Activated CD8-positive, alpha-beta memory T cell treated with anti-CD3 and anti-CD28 coated beads, Interleukin-2, amount 50 U/mL, for 24 hours (primary cell): ENCODE data around the gene ATG3.
"Not testable (repeated sequence)": the region's sequence is repeated elsewhere in the genome, so short reads cannot be mapped to it uniquely, and the experiment has no call there.

Experiments used
- DNase-seq: peaks from one replicate; pipeline ENCODE4 v3.0.0-alpha.2; 2020; ENCODE audit errors: extremely low read depth

ATG3 gene

DNA sequence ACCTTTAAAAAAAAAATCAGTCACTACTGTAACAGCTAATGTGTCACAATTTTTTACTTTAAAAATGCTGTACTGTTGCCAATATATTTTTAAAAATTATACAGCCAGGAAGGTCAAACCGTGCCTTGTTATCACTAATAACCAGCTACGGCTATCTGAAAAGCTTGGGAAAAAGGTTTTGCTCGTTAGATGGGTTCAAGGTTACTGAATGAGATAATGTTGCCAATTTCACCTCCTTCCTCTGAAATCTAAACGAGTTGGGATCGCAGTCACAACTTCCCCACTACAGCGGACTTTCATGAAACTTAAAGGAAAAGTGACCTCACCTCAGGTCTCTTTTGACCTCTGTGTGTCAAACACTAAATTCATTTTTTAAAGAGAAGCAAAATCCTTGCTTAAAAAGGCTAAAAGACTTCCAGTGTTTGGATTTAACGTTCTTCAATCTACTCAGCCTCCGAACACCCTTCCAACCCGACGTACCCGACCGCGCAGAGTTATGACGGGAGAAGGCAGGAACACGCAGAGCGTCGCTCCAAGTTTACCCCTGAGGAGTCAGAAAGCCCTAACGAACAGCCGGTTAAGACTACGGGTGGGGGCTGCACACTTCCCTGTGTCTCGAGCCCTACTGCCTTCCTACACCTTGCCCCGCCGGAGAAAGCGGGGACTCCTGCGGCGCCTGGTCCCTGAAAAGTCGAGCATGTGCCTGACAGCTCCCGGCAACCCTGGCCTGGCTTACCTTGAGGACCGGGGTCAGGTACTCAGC is 860 bp downstream of the ATG3 start:
- DNase-seq, result peak; percentile 14

DNA sequence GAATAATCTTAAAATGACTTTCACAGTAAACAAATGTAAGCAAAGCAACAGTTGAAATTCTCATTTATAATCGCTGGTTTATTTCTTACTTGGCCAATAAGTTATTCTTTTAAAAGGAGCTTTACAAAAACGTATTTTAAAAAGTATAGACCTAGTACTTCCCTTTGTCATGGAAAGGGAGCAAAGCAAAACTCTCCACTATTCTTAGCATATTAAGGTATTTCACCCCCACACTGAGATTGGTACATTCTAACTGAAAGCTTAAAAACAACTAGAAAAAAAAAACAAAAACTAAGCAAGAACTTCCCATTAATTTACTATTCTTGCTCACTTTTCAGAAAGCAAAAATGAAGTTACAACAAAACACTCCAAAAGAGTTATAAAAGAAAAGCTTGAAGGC is 1.5 kb downstream of the ATG3 start:
- no peak for DNase-seq

DNA sequence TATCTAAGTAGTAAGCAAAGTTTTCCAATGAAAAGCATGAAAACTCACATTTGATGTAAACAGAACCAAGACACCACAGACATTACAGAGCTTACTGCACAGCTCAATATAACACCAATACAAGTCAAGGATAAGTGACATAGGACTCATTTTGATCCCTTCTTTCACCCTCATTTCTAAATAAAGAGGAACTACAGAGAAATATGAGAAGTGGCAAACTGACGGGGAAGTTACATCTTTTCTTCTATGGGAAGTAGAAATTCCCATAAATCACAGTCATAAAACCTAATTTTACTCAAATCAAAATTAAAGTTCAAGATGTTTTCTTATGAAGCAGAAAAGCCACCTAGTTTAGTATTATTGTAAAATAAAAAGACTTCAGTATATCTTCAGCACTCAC is 3.8 kb downstream of the ATG3 start:
- DNase-seq, result no peak

DNA sequence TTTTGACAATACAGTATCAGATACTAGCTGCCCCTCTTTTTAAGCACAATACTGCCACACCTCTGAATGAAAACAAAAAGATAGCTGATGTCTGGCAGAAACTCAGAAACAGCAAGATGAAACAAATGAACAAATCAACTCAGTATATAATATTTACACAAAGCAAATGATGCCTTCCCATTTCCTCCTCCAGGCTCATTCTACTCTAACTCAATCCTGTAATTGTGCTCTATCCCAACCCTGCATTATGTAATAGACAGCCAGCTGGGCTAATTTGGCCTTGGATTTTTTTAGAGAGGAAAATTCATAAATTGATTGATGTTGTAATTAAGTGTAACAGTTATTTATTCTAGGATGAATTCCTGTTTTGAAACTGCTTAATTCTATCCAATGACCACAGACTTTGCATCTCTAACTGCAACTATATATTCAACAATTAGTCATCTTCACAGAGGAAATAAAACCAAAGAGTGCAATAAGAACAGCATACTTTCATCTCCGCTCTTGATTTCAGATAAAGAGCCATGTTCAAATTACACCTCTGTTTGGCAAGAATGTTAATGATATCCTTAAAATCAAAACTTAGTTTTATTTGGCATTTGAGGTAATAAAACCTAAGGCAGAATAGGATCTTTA is 6.1 kb downstream of the ATG3 start:
- DNase-seq, result no peak

DNA sequence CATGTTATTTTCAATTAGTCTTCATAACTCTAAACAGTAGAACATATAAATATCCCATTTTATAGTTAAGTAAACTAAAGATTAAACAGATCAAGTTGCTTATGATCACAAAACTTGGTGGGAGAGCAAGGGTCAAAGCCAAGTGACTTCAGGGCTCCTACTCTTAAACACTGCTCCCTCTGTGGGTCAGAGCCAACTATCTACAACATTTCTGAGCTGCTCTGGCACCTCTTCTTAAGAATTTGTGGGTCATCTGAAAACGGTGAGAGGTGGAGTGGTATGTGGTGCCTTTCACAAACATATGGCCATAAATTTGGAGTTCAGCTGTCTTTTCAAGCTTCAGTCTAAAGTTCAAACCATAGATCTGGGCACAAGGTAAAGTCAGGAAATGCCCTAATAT is 10.9 kb downstream of the ATG3 start:
- no peak for DNase-seq

DNA sequence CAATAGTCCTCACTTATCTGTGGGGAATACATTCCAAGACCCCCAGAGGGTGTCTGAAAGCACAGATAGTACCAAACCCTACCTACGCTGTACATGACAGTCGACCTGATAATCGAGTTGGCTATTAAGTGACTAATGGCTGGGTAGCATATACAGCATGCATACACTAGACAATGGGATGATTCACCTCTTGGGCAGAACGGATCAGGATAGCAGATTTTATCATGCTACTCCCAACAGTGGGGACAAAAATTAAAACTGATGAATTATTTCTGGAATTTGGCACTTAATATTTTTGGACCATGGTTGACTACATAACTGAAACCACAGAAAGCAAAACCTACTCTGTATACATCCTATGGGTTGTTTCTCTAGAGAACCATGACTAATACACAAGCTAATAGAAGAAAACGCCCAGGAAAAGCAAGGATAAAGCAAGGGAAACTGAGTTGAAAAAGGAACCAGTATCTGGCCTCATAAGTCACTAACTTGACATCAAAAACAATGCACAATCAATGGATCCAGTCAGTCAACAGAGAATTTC is 15.5 kb downstream of the ATG3 start:
- DNase-seq, result no peak

DNA sequence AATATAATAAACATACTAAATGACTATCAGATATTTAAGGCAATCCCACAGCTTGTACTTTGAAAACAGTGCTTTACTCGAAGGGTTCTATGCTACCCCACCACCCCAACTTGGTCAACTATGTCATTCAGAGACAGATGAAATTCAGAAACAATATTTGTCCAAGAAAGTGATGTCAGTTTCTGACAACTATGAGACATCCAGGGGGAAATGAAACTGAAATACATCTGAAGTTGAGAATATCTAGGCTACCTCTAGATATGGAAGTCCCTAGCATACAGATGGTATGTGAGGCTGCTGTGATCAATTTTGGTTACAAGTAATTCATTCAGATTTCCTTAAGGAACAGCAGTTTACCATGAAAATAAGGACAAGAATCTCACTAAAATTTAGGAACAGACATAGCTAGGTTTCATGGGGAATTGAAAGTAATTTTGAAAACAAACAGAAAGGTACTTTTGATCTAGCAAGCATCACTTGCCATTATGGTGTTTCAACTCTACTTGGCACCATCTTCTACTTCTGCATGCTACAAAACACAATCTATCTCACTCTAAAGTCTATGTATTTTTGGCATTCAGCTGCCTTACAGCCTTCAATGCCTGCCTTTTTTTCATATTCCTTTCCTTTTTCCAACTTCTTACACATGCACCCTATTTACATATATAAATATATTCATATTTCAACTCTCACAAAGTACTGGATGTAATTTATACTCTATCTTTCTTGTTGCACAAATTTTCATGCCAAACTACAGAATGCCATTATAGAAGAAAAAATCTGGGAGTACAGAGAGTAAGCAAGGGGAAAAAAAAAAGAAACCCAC is 21.7 kb downstream of the ATG3 start:
- no peak for DNase-seq

DNA sequence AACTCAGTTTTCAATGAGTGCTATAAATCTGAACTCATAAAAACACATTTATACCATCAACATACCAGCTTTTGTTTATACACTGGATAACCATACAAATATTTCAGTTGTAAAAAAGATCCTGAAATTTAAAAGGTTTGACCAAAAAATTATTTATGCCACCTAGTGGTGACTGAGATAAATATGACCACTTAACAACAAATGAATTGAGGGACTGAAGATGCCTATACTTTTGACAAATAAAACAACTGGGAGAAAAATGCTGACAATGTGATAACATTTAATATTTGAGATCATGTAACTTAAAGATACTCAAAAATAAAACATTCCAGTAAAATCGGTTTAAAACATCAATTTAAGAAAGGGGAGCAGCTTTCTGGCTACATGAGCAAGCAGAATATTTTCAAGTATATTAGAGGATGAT is 30.4 kb downstream of the ATG3 start:
- no peak for DNase-seq

DNA sequence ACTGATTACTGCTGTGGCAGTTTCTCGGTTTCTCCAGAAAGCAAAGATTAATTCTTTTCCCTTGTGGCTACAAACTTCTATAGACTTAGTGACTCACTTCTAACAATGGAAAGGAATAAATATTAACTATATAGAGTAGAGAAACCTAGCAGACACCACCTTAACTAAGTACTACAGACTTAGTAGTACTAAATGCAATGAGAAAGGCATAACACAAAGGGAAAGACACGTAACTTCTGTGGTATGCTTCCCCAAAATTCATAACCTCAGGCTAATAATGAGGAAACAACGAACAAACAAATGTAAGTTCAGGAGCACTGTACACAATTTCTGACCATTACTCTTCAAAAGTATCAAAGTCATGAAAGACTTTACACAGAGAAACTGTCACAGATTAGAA is 31.2 kb downstream of the ATG3 start:
- DNase-seq, result no peak

DNA sequence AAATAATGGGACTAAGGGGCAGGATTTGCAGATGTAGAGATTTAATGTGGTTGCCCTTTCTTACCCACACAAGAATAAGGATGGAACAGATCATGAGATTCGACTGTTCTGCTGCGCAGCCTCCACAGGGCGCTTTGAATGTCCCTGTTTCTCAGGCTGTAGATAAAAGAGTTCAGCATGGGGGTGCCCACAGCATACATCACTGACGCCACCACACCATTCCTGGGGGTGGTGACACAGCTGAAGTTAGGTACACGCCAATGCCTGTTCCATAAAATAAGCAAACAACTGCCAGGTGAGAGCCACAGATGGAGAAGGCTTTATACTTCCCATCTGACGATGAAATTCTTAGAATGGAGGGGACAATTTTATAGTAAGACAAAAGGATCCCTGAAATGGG is 37.6 kb downstream of the ATG3 start:
- DNase-seq, result not testable (repeated sequence)

DNA sequence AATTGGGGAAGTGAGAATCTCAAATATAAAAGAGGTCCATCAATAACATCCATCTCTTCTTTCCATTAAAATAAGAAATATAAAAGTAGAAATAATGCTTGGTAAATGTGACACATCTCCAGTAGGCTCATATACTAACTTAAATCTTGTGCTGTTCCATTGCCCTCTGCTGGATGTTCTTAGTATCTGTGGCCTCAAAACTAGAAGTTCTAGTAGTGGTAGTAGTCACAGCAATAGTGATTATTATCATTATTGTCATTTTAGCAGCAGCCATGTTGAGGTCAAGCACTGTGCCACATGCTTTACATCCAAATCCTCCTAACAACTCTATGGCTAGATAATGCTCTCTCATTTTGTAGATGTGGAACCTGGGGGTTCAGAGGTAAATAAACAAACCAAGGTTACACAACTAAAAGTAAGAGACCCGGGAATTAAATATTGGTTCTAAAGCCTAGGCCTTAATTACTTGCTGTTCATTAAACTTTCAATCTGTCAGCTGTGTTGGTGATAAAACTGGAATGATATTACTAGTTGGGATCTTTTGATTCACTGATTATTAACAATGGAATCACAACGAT is 42.2 kb downstream of the ATG3 start:
- no peak for DNase-seq

DNA sequence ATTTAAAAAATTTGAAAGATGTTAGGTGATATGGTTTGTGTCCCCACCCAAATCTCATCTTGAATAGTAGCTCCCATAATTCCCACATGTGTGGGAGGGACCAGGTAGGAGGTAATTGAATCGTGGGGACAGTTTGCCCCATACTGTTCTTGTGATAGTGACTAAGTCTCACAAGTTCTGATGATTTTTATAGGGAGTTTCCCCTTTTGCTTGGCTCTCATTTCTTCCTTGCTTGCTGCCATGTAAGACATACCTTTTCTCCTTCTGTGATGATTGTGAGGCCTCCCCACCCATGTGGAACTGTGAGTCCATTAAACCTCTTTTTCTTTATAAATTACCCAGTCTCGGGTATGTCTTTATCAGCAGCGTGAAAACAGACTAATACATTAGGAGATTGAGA is 42.8 kb downstream of the ATG3 start:
- DNase-seq, result not testable (repeated sequence)

DNA sequence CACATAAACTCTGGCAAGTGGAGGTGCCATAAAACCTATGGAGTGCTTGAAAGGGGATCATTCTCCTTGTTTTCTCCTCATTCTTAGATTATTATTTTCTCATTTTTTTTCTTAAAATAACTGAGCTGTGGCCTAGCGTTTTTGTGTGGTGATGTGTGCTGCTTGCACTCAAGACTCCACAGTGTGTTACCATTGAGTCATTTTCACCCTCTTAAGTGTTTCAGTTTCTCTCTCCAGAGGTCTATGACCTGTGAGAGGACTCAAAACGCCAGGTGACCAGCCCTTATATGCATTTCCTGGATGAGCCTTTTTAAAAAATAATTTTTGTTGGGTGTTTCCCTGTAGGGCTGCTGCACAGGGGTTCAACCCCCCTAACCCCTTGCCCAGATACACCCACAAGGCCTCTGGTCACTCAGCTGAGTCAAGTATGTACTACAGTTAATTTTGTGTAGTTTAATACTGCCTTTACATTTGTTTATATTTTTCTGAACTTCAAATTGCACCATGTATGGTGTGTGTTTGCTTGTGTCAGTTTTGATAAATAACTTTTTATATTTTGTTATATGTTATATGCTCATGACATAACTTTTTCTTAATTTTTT is 47.1 kb downstream of the ATG3 start:
- no peak for DNase-seq

DNA sequence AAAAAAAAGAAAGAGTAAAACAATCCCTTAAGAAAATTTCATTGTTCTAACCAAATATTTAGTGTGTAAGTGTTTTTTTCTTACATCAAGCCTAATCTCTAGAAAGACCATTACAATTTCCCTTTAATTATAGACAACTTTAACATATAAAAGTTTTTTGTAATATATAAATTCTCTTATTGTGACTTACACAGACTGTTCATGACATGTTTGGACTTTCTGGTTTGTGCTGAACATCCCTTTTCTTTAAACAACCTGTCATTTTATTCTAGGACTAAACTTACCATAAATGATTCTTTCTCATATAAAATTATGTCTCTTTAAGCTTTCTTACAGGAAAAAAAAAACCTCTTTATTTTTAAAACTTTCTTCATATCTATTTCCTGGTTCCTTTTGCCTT is 49.4 kb downstream of the ATG3 start:
- DNase-seq, result no peak

DNA sequence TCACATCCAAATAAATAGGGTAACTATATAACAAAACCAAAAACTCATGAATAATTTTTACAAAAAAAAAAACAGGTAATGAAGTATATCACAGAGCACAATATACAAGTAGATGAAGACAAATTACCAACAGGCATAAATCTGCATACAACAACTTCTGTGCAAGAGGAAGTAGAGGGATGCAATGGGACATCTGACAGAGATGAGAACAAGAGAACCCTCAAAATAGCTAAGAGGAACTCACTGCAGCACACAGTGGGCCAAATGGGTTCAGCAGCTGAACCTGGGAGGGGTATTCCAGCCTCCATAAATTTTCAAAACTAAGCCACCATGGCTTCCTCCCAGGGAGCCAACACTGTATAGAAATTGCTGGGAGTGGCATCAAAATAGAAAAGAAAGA is 52.9 kb downstream of the ATG3 start:
- DNase-seq, result no peak

DNA sequence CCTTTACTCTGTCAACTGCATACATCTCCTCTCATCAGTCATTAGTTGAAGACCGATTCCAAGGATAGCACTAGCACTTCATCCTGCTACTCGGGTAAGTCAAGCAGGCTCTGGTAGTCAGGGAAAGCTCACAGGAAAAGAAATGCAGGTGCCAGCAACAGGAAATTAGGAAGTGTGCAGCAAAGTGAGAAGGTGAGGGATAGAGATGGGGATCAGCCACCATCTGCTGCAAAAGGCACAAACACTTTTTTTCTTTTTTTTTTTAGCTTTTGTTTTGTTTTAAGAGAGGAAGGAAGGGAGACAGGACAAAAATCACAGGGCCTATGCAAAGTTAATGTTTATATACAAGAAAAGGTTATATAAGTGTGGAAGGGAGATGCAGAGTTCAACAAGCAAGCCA is 53.5 kb downstream of the ATG3 start:
- DNase-seq, result no peak

DNA sequence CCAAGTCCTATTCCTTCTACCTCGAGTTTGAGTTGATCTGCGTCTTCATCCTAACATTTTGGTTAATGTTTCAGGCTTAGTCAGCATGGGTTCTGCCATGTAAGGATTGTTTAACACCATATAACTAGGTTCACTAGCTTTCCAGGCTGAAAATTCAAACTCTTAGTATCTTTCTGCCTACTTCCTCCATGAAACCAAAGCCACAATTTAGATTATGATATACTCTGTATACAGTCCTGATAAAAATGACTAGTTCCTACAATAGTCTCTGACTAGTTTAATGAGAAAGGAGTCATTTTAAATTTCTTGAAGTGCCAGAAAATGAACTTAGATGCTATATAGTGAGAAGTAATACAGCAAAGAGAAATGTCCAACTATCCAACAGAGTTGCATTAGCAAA is 55.9 kb downstream of the ATG3 start:
- no peak for DNase-seq

DNA sequence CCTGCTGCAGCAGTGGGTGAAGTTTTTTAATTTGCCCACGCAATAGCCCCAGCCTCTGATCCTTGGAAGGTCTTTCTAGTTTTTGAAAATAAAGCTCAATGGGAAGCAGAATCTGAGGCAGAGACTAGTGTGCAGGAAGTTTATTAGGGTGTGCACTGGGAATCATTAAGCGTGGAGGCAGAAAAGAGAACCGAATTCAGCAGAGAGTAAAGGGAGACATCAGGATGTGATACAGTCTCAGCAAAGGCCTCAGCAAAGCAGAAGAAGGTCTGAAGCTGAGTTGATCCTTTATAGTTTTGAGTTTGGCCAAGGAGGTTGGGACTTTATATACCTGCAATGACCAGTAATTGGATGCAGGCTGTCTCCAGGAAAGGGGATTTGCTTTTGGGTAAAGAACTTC is 57.6 kb downstream of the ATG3 start:
- DNase-seq, result no peak

DNA sequence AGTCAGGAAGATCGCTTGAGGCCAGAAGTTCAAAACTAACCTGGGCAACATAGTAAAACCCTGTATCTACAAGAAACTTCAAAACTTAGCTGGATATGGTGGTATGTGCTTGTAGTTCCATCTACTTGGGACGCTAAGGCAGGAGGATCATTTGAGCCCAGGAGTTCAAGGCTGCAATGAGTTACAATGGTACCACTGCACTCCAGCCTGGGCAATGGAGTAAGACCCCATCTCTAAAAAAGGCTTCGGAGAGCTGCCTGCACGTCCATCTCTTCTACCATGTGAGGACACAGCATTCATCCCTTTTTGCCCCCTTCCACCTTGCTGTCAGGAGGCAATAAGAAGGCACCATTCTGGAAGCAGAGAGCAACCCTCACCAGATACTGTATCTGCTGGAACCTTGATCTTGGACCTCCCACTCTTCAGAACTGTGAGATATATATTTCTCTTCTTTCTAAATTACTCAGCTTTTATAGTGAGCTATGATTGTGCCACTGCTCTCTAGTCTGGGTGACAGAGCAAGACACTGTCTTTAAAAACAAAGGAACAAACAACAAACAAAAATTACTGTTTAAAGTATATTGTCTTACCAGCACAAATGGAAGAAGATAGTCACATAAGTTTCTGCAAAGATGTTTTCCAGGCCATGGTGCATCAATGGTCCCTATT is 58.3 kb downstream of the ATG3 start:
- no peak for DNase-seq

DNA sequence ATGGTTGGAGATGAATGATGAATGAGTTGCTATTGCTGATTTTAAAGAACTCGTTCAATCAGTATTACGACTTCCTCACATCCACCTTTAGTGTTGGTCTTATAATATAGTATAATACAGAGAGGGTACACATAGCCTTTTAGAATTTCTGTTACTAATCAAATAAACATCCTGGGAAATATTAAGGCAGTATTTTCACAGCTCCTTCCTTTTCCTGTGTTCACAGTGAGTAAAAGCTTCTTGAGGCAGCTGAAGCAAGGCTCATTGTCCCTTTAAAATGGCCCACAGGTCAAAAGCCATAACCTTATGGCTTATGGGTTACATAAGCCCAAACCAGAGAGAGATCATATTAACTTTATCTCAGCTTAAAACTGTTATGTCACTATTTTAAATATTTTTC is 61.1 kb downstream of the ATG3 start:
- no peak for DNase-seq
